ENCODE measurements around the gene KCNQ1. TPM values are rescaled to one million over a fixed set of nuclear protein-coding genes. Genes with fewer than 3 reads are reported as not detected.
A peak's percentile ranks its signal among the peaks of the same experiment; 100 is the strongest.

KCNQ1 gene
- total and polyA plus RNA-seq, 9 of the 15 experiments (the other 6 are each of a cell fraction or from before 2014, with no cell fraction given) = 0.44 TPM; not detected in 8

- 17% methylated on average over 7 of the region's 7 CpGs for WGBS (ENCODE audit: insufficient coverage, low coverage, missing lambda C conversion rate)
- no peak for ATAC-seq
- H3K36me3 ChIP-seq (ENCODE audit: control insufficient read depth, insufficient read depth, low read length) = no peaks in the 10 kb centered on the region
Observed at GRCh38 chr11:2578929-2579270, 134.1 kb downstream of the KCNQ1 start.

DNA sequence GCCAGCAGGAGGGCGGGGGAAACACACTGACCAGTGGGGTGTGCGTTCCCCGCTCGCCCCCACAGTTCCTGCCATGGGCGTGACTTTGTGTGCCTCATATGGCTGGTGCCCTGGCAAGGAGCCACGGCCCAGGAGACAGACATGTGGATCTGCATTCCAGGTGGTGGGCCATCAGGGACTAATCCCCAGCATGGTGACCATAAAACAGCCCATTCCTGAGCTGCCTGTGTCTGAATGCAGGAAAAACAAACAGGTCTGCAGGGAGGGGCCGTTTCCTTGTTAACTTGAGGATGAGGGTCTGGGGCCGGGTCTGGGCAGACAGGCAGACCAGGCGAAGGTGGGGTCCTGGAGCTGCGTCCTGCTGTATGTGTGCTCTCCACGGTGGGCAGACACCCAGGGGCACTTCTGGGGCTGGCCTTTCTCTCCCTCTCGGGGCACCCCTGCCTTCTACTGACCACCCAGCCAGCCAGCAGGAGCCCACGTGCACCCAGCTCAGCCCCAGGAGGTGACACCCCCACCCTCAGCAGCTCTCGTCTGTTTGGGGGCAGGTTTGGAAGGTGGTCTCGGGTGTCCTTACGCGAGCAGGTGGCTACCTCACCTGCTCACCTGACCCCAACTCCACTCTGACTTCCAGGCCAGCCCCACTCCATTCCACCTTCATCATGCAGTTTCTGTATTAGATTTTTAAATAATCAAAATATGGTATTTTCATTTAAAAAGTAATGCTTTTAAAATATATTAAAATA, 134.7 kb downstream of the KCNQ1 start:
- BruUV-seq (replicated peaks) = no TSS peak
- DNase-seq (ENCODE audit: extremely low read depth in 1 of 4, low spot score in 3 of 4) (no peak), FAIRE-seq (no peak), ATAC-seq (no peak)
- ChIA-PET CTCF (ENCODE audit: low intra/inter-chr PET ratio) (interaction anchor here (0.6 kb wide), 1 partner anchor 1170 kb away, joined by 3 read pairs; no protein-coding TSS in a partner anchor), POLR2A (interaction anchor here (0.6 to 1.3 kb wide), 3 partner anchors 10 to 46 kb away, joined by 3 to 4 read pairs (median 3); no protein-coding TSS in a partner anchor)
- H3K4me1 ChIP-seq (replicated peaks in 1 of 2; ENCODE audit: control insufficient read depth in 2 of 2, insufficient read depth in 2 of 2, low read length in 2 of 2) = peaks cover 0 to 64% of the 10 kb centered on the region in 2 experiments; a peak in 2 of 5 replicates
- no peak overlapping the region for H2AFZ ChIP-seq (ENCODE audit: low read depth, low read length)
- peaks cover 4 to 51% of the 10 kb centered on the region in 2 experiments; a peak in 4 of 5 replicates for H3K27me3 ChIP-seq (ENCODE audit: control insufficient read depth in 2 of 2, insufficient read depth in 2 of 2, low read length in 2 of 2)
- no peaks in the 10 kb centered on the region for H3K36me3 ChIP-seq (ENCODE audit: control insufficient read depth, insufficient read depth, low read length)
- in situ Hi-C loops (cut with MboI) = no loop called here
- no peak overlapping the region for H3K4me3 ChIP-seq
- TF ChIP-seq NR2F6 (CRISPR knock-in tag; IDR thresholded peaks at IDR 0.05) (no peak), EGR1 (conservative IDR thresholded peaks at IDR 0.05) (0 out of 2 replicates have a peak, but pooled peaks have one; percentile 33), ZBTB7A (IDR thresholded peaks at IDR 0.05; ENCODE audit: borderline replicate concordance, control insufficient read depth, low read depth, low read length) (no peak), ZNF165 (CRISPR knock-in tag; IDR thresholded peaks at IDR 0.05; ENCODE audit: borderline replicate concordance) (no peak), ZFP36 (IDR thresholded peaks at IDR 0.05; ENCODE audit: low read depth, low read length, partially characterized antibody) (no peak), MEF2D (tag; conservative IDR thresholded peaks at IDR 0.05; ENCODE audit: low read depth) (no peak)
- TF ChIP-seq, protein P1, sequence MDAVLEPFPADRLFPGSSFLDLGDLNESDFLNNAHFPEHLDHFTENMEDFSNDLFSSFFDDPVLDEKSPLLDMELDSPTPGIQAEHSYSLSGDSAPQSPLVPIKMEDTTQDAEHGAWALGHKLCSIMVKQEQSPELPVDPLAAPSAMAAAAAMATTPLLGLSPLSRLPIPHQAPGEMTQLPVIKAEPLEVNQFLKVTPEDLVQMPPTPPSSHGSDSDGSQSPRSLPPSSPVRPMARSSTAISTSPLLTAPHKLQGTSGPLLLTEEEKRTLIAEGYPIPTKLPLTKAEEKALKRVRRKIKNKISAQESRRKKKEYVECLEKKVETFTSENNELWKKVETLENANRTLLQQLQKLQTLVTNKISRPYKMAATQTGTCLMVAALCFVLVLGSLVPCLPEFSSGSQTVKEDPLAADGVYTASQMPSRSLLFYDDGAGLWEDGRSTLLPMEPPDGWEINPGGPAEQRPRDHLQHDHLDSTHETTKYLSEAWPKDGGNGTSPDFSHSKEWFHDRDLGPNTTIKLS (IDR thresholded peaks at IDR 0.05; ENCODE audit: borderline replicate concordance, low read depth) = no peak
- TF ChIP-seq, protein P2, sequence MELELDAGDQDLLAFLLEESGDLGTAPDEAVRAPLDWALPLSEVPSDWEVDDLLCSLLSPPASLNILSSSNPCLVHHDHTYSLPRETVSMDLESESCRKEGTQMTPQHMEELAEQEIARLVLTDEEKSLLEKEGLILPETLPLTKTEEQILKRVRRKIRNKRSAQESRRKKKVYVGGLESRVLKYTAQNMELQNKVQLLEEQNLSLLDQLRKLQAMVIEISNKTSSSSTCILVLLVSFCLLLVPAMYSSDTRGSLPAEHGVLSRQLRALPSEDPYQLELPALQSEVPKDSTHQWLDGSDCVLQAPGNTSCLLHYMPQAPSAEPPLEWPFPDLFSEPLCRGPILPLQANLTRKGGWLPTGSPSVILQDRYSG (tag; conservative IDR thresholded peaks at IDR 0.05; ENCODE audit: low read depth) = no peak
- no peaks in the 10 kb centered on the region for H3K9me1 ChIP-seq (ENCODE audit: control insufficient read depth, insufficient read depth, low read length)
- peaks cover 10% of the 10 kb centered on the region; the same call in 1 of the 2 replicates for H4K20me1 ChIP-seq (replicated peaks; ENCODE audit: control insufficient read depth, insufficient read depth, low read length)
- no peaks in the 10 kb centered on the region for H3K9me3 ChIP-seq (replicated peaks; ENCODE audit: control insufficient read depth, insufficient read depth, low read depth, low read length)
- no peak overlapping the region for H3K4me2 ChIP-seq (ENCODE audit: insufficient read depth, low read length)
- WGBS (ENCODE audit: insufficient coverage, low coverage, missing lambda C conversion rate) = 8% methylated on average over 16 of the region's 17 CpGs
- intact Hi-C loops (cut with micrococcal nuclease) = no loop called here
- no peaks in the 10 kb centered on the region for H3K79me2 ChIP-seq (ENCODE audit: control insufficient read depth, insufficient read depth, low read length)
- no peak overlapping the region; a peak in 1 of 4 replicates for H3K9ac ChIP-seq (ENCODE audit: insufficient read depth in 1 of 2, low read depth in 2 of 2, low read length in 2 of 2)
- H3K27ac ChIP-seq (ENCODE audit: extremely low read depth, low read depth, low read length) = no peak overlapping the region

More at GRCh38 chr11:2578929-2579270, 134.1 kb downstream of the KCNQ1 start:
- Histone ChIP-seq H4K20me1 (replicated peaks; ENCODE audit: control insufficient read depth, insufficient read depth, low read length) (peaks cover 10% of the 10 kb centered on the region; the same call in 1 of the 2 replicates), H3K9me3 (replicated peaks; ENCODE audit: control insufficient read depth, insufficient read depth, low read depth, low read length) (no peaks in the 10 kb centered on the region), H3K79me2 (ENCODE audit: control insufficient read depth, insufficient read depth, low read length) (no peaks in the 10 kb centered on the region), H3K27ac (ENCODE audit: extremely low read depth, low read depth, low read length) (no peak overlapping the region), H3K4me3 (no peak overlapping the region), H3K9me1 (ENCODE audit: control insufficient read depth, insufficient read depth, low read length) (no peaks in the 10 kb centered on the region), H3K4me2 (ENCODE audit: insufficient read depth, low read length) (no peak overlapping the region), H3K4me1 (replicated peaks in 1 of 2; ENCODE audit: control insufficient read depth in 2 of 2, insufficient read depth in 2 of 2, low read length in 2 of 2) (peaks cover 0 to 70% of the 10 kb centered on the region in 2 experiments; a peak in 2 of 5 replicates), H2AFZ (ENCODE audit: low read depth, low read length) (no peak overlapping the region), H3K9ac (ENCODE audit: insufficient read depth in 1 of 2, low read depth in 2 of 2, low read length in 2 of 2) (no peak overlapping the region), H3K27me3 (ENCODE audit: control insufficient read depth in 2 of 2, insufficient read depth in 2 of 2, low read length in 2 of 2) (peaks cover 4 to 48% of the 10 kb centered on the region in 2 experiments; a peak in 4 of 5 replicates)
- no TSS peak for BruUV-seq (replicated peaks)
- DNase-seq (ENCODE audit: extremely low read depth in 1 of 4, low spot score in 3 of 4) (no peak), FAIRE-seq (no peak)
- no peak for TF ChIP-seq ZNF184 (CRISPR knock-in tag; IDR thresholded peaks at IDR 0.05)
- no peak for TF ChIP-seq FIP1L1 (IDR thresholded peaks at IDR 0.05; ENCODE audit: low read depth, low read length, poor library complexity, severe bottlenecking)
- in situ Hi-C loops (cut with MboI) = no loop called here
- intact Hi-C loops (cut with micrococcal nuclease) = no loop called here
- POLR2A ChIA-PET = interaction anchor here (1.0 kb wide), 1 partner anchor 11 kb away, joined by 4 read pairs; no protein-coding TSS in a partner anchor
- CTCF ChIA-PET (ENCODE audit: low intra/inter-chr PET ratio) = no interaction called here
